GM12801 (cell line): Measurements from ENCODE around the gene STAG1.

Experiments
- CTCF ChIP-seq: IDR thresholded peaks from one replicate; pipeline ENCODE4 v1.5.1; 2011; ENCODE audit warnings: control low read depth; ENCODE audit not compliant: insufficient read length; ENCODE audit errors: extremely low read depth

Gene STAG1

GRCh38 chr3:136546720-136547119, 205.5 kb downstream of the STAG1 start:
- no peak for TF ChIP-seq CTCF

DNA sequence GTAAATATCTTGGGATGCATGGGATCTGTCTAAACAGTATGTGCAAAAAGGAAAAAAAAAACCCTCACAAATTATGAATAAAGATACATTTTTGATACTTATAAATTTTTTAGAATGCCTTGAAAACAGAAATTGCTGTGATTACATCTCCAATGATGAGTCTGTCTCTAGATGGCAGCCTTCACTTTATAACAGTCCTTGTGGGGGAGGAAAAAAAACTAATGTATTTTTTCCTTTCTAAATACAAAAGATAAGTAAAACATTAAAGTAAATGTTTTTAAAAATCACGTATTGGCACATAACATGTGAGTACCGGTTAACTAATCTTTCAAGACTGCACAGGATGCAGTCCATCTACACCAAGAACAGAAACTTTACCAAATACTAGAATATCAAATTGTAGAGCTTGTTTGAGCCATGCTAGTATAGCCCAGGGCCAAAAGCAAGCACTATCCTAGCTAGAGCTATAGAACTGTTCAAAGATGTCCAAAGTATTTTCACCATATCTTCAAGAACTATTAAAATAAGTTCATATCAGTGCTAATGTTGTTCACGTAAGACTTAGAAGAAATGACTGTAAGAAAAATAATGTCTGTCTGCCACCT, 206.4 kb downstream of the STAG1 start:
- TF ChIP-seq CTCF, result no peak

GRCh38 chr3:136544532-136544931, 207.6 kb downstream of the STAG1 start:
- TF ChIP-seq CTCF, result no peak

DNA sequence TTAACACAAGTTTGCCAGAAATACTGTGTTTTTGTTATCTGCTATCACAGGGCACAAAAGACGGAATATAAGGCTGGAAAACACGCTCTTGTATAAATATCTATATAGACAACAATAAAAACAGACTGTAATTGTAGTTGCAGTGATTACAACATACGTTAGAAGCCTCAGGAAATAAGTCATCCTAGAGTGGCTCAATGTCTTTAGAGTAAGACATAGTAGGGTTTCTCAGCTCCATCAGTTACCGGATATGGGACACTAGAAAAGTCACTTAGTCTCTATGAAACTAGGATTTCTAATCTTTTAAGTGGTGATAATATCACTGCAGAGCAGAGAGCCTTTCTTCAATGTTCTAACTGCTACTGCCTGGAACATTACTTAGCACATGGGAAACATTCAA, 208.8 kb downstream of the STAG1 start:
- TF ChIP-seq CTCF, result no peak

DNA sequence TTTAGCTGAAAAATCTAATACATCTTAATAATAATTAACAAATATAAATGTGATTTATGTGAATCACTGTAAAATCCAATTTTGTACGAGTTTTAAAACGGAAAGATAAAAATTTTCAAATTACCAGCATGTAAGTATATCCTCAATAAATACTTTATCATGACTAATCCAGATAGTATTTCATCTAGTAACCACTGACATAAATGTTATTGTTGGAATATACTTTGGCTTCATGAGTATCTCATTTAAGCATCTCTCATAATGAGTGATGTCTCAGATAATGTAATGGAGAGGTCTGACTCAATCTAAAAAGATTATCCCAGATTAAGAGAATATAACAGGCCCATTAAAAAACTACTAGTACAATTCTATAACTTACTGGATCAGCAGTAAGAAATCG, 216.3 kb downstream of the STAG1 start:
- TF ChIP-seq CTCF, result no peak

DNA sequence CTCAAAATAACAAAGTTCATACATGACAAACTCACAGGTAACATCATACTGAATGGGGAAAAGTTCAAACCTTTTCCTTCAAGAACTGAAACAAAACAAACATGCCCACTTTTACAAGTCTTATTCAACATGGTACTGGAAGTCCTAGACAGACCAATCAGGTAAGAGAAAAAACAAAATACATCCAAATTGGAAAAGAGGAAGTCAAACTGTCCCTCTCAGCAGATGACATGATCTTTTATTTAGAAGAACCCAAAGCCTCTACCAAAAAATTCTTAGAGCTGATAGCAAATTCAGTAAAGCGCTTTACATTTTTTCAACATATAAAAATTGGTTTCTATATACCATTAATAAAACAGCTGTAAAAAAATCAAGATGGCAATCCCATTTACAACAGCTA, 219.4 kb downstream of the STAG1 start:
- TF ChIP-seq CTCF, result no peak

DNA sequence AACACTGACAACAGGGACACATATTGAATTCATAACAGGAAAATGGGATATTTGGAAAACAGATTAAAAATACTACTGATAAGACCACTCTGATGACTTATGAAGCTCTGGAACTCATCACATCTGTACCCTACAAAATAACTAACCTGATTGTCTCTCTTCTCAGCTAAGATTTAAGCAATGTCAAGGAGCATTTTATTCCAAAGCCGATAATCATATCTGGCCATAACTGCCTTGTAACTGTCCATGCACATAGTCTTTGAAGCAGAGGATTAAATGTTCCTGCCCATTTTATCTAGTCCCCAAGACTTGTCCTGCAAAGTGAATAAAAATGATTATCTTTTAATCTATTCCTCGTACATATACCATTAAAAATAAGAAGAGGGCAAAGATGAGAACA, 234.1 kb downstream of the STAG1 start:
- no peak for TF ChIP-seq CTCF
